ENCODE results near the gene CNIH2.
"Not testable (repeated sequence)": the region's sequence is repeated elsewhere in the genome, so short reads cannot be mapped to it uniquely, and the experiment has no call there.

CNIH2 gene

DNA sequence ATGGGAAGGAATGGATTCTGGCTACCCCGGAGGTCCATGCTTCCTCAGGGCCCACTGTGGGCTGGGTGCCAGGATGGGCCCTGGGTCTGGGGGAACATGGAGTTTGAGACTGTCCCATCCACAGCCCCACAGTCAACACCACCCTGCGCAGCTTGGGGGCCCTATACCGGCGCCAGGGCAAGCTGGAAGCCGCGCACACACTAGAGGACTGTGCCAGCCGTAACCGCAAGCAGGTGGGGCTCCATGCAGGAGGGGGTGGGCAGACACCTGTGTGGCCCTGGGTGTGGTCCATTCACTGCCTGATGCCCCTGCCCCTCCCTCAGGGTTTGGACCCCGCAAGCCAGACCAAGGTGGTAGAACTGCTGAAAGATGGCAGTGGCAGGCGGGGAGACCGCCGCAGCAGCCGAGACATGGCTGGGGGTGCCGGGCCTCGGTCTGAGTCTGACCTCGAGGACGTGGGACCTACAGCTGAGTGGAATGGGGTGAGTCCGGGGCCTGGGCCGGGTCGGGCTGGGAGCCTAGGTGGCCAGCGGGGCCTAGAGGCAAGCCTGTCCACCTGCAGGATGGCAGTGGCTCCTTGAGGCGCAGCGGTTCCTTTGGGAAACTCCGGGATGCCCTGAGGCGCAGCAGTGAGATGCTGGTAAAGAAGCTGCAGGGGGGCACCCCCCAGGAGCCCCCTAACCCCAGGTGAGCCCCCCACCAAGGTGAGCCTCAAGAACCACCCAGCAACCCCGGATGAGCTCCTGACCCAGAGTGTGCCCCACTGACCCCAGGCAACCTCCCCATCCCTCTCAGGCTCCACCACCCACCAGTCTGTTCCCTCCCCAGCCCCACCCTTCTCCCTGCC is 12.2 kb upstream of the CNIH2 start:
- H3K4me3 Mint-ChIP-seq = no peak overlapping the region
- peaks cover 51% of the 10 kb centered on the region for H3K36me3 Mint-ChIP-seq
- H3K9me3 Mint-ChIP-seq = no peaks in the 10 kb centered on the region
- H3K27ac Mint-ChIP-seq = no peak overlapping the region
- peaks cover 31% of the 10 kb centered on the region for H3K4me1 Mint-ChIP-seq
- DNase-seq (ENCODE audit: low spot score in 2 of 2) (no peak), ATAC-seq (no peak)

DNA sequence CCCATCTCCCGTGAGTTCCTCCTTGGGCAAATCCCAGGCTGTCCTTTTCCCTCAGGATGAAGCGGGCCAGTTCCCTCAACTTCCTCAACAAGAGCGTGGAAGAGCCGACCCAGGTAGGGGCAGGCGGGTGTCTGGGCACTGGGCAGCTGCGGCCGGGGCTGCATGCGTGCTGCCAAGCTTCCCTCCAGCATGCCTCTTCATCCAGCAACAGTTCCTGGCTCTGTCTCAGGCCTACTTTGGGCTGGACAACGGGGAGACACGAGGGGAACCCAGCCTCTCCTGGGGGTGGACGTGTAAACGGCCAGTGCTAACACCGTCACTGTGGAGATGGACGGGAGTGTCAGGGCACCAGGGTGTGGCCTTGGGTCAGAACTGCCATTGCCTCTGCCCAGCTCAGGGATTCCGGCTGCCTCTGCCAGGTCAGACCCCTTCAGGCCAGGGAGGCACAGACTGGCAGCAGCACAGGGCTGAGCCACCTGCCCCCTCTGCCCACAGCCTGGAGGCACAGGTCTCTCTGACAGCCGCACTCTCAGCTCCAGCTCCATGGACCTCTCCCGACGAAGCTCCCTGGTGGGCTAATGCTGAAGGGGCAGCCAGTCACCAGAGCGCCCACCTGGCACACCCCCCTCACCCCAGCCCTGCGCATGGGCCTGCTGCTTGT is 11.5 kb upstream of the CNIH2 start:
- no peaks in the 10 kb centered on the region for H3K9me3 Mint-ChIP-seq
- H3K4me3 Mint-ChIP-seq = peak overlapping the region; percentile 93
- H3K27ac Mint-ChIP-seq = peak overlapping the region; percentile 98
- H3K4me1 Mint-ChIP-seq = peaks cover 36% of the 10 kb centered on the region
- peaks cover 51% of the 10 kb centered on the region for H3K36me3 Mint-ChIP-seq
- ATAC-seq (no peak), DNase-seq (ENCODE audit: low spot score in 2 of 2) (no peak)

DNA sequence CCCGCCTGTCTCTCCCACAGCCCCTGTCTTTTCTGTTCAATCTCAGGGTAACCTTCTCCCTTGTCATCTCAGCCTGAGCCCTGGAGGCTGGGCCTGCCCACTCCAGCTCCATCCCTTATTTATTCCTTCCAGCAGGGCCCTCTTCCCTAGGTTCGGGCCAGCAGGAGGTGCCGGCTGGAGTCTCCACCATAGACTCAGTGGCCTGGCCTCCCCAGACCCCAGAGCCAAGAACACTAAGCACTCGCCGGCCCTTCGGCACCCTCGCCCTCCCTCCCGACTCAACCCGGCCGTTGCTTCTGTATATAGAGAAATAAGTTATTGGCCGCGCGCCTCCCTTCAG is 11.0 kb upstream of the CNIH2 start:
- DNase-seq (ENCODE audit: low spot score in 2 of 2) (no peak), ATAC-seq (no peak)
- peaks cover 41% of the 10 kb centered on the region for H3K4me1 Mint-ChIP-seq
- no peaks in the 10 kb centered on the region for H3K9me3 Mint-ChIP-seq
- H3K36me3 Mint-ChIP-seq = peaks cover 54% of the 10 kb centered on the region
- peak overlapping the region; percentile 93 for H3K4me3 Mint-ChIP-seq
- peak overlapping the region; percentile 98 for H3K27ac Mint-ChIP-seq

DNA sequence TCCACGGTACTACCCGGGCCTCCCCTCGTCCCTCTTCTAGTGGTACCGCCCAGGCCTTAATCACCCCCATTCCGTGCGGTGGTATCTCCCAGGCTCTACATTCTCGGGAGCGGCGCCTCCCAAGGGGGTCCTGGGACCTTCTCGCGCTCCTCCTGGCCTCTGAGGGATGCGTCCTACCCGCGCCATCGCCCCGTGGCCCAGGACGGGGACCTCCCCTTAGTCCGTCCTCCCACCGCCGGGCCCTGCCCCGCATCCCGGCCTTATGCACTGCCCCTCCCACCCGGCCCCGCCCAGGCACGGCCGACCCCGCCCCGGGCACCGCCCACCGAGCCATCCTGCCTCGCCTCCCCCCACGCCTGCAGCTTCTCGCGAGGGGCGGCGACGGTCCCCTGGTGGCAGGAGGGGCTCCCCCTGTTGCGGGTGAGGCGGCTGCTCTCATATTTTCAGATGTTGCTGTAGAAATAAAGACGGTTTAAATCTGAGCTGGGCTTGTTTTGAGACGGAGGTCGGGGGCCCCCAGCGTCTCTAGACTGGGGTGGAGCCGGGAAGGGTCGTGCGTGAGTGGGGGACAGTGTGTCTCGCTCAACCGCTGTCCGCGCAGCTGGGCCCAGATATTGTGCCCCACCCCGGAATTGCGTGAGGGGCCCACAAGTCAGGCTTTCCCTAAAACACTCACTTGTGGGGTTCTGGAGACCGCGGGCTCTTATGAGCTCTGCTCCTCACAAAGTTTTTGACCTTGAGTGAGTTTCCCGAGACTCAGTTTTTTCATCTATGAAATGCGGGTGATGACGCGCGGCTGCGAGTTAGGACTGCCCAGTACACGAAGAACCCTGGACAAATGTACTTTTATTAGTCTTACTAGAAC is 10.4 kb upstream of the CNIH2 start:
- no peaks in the 10 kb centered on the region for H3K9me3 Mint-ChIP-seq
- H3K27ac Mint-ChIP-seq = peak overlapping the region; percentile 98
- ATAC-seq = peak; percentile 68
- peak overlapping the region; percentile 93 for H3K4me3 Mint-ChIP-seq
- peaks cover 47% of the 10 kb centered on the region for H3K4me1 Mint-ChIP-seq
- H3K36me3 Mint-ChIP-seq = peaks cover 54% of the 10 kb centered on the region
- DNase-seq (ENCODE audit: low spot score in 2 of 2) = peak; percentile 82 to 91

DNA sequence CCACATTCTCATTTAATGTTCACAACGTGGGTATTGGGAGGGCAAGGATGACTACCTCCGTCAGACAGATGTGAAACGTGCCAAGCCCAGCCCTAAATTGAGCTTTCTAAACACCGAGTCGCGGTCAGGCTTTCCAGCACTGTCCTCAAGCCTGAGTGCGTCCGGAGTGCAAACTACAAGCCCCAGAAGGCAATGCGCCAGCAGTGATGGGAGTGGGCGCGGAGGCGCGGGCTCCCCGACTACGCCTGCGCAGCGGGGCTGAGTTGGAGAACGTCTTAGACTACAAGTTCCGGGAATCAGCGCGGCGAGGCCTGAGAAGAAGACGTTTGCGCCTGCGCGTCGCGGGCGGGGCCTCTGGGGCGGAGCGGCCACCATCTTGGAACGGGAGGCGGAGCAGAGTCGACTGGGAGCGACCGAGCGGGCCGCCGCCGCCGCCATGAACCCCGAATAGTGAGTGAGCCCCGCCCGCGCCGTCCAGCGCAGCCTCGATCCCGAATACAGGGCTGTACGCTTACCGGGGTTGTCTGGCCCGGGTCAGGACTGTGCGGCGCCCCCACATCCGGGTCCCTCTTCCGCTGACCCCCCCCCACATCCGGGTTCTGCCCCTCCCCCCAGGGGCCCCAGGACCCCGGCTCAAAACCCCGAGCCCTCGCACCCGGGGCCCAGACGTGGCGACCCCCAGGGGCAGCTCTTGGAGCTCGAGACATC is 9.6 kb upstream of the CNIH2 start, which contains the start of gene RAB1B:
TSS of gene RAB1B (plus strand) at position 396 of the 708 bp plus-strand sequence. CDS start at position 437, 41 bp downstream.
- DNase-seq (ENCODE audit: low spot score in 2 of 2) (peak; percentile 99 to 100), ATAC-seq (peak; percentile 90)
- Mint-ChIP-seq H3K4me3 (peak within 1 kb of the TSS; percentile 93), H3K36me3 (peaks cover 61% of the 10 kb centered on the region), H3K4me1 (peaks cover 54% of the 10 kb centered on the region), H3K9me3 (no peaks in the 10 kb centered on the region), H3K27ac (peak within 1 kb of the TSS; percentile 98)

DNA sequence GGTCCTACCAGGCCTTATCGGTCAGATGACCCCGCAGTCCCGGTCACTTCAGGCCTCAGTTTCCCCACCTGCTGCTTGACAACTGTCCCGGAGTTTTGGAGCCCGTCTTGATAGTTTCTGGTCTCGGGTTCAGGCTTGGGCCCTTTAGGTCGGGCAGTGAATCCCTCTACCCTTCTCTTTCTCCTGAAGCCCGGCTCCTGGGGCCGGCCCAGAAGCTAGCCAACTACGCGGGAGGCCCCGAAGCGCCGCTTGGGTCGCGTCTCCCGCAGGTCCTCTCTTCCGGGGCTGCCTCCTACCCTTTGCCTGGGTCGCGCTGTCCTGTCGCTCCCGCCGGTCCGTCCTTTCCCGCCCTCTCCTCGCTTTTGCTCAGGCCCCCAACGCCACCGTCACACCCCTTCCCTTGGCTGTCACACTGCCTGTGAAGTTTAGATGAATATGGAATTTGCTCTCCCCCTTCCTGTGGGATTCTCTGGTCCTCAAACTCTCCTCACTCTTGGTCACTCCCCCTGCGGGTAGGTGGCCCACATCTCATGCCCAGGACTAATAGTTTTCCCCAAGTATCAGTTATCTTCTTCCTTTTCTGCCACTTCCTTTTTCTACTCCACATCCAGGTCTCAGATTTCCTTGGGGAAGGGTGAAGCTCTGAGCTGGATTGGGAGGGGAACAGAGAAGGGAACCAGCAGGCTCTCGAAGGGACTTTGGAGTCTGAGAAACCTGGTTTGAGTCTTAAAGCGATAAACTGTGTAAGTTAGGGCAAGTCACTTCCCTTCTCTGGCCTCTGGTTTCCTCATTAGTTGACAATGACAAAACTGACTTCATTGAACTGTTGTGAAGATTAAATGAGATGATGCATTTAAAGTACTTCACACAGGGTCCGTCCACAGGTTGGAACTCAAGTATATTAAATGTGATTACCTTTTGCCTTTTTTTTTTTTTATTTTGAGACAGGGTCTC is 8.7 kb upstream of the CNIH2 start:
- H3K4me1 Mint-ChIP-seq = peaks cover 63% of the 10 kb centered on the region
- H3K4me3 Mint-ChIP-seq = peak overlapping the region; percentile 93
- DNase-seq (ENCODE audit: low spot score in 2 of 2) (no peak), ATAC-seq (no peak)
- H3K36me3 Mint-ChIP-seq = peaks cover 70% of the 10 kb centered on the region
- peak overlapping the region; percentile 98 for H3K27ac Mint-ChIP-seq
- no peaks in the 10 kb centered on the region for H3K9me3 Mint-ChIP-seq

DNA sequence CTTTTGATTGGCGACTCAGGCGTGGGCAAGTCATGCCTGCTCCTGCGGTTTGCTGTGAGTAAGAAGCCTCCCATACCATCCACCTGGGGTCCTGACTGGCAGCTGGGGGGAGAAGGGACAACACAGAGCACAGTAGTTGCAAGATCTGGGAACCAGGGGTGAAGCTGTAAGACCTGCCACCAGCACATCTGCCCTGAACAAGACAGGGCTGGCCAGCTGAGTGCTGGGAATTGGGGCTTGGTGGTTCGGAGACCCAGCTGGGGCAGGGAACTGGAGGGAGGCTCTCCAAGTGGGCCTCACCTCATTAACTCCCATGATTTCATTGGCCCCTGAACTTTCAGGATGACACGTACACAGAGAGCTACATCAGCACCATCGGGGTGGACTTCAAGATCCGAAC is 6.2 kb upstream of the CNIH2 start:
- Mint-ChIP-seq H3K9me3 (no peaks in the 10 kb centered on the region), H3K36me3 (peaks cover 91% of the 10 kb centered on the region), H3K4me3 (peak overlapping the region; percentile 37), H3K4me1 (peaks cover 74% of the 10 kb centered on the region), H3K27ac (peak overlapping the region; percentile 79)
- DNase-seq (ENCODE audit: low spot score in 2 of 2) (no peak), ATAC-seq (no peak)

DNA sequence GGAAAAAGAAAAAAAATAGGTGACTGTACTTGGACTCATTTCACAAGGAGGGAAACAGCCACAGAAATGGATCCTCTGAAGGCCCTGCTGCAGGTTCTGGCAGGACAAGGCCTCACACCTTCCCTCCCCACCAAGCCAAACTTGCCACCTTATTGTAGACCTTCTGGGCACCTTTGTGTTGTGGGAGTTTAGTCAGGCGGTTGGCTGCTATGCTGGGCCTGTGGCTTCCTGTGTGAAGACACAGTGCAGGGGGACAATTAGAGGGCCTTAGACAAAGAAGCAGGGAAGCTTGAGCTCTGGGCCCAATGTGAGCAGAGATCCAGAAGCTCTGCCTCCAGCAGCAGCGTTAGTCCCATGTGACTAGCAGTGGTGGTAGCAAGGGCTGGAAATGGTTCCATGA is 5.4 kb upstream of the CNIH2 start:
- peak overlapping the region; percentile 37 for H3K4me3 Mint-ChIP-seq
- H3K9me3 Mint-ChIP-seq = no peaks in the 10 kb centered on the region
- peak overlapping the region; percentile 77 for H3K27ac Mint-ChIP-seq
- peaks cover 71% of the 10 kb centered on the region for H3K4me1 Mint-ChIP-seq
- H3K36me3 Mint-ChIP-seq = peaks cover 95% of the 10 kb centered on the region
- DNase-seq (ENCODE audit: low spot score in 2 of 2) (no peak), ATAC-seq (no peak)

DNA sequence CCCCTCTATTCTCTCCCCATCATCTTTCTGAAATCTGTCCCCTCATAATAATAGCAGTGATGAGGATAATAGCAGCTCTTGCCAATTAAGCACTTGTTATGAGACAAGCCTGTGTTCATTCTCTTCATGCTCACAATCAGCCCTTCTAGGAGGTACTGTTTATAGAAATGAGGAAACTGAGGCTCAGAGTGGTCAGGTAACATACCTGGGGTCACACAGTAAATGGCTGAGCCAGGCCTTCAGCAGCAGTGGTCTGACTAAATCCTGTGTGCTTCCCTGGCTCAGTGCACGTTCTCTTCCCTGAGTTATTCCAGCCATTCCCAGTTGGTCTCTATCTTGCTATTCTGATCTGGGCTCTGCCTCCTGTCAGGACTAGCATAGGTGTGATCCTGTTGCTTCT is 3.8 kb upstream of the CNIH2 start:
- peaks cover 70% of the 10 kb centered on the region for H3K4me1 Mint-ChIP-seq
- H3K9me3 Mint-ChIP-seq = no peaks in the 10 kb centered on the region
- peak overlapping the region; percentile 77 for H3K27ac Mint-ChIP-seq
- DNase-seq (ENCODE audit: low spot score in 2 of 2) = no peak
- ATAC-seq = no peak
- H3K36me3 Mint-ChIP-seq = peaks cover 86% of the 10 kb centered on the region
- no peak overlapping the region for H3K4me3 Mint-ChIP-seq

DNA sequence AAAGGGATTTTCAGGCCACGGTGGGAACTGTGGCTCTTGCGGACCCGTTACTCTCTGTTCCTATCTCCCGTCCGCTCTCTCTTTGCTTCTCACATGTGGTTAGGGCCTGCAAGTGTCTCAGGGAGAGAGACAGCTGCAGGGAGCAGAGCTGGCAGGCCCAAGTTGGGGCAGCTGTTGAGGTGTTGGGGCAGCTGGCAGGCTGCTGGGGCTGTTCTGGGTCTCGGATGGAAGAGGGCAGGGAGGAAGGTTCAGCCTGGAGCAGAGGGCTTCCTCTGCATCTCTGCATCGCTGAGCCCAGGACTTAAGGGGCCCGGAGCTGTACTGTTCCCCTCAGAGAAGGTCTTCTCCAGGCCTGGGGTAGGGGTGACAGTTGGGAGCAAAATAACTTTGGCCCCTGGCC is 2.6 kb upstream of the CNIH2 start:
- Mint-ChIP-seq H3K36me3 (peaks cover 76% of the 10 kb centered on the region), H3K9me3 (no peaks in the 10 kb centered on the region), H3K27ac (no peak overlapping the region), H3K4me1 (peaks cover 68% of the 10 kb centered on the region), H3K4me3 (no peak overlapping the region)
- DNase-seq (ENCODE audit: low spot score in 2 of 2) (no peak), ATAC-seq (no peak)

DNA sequence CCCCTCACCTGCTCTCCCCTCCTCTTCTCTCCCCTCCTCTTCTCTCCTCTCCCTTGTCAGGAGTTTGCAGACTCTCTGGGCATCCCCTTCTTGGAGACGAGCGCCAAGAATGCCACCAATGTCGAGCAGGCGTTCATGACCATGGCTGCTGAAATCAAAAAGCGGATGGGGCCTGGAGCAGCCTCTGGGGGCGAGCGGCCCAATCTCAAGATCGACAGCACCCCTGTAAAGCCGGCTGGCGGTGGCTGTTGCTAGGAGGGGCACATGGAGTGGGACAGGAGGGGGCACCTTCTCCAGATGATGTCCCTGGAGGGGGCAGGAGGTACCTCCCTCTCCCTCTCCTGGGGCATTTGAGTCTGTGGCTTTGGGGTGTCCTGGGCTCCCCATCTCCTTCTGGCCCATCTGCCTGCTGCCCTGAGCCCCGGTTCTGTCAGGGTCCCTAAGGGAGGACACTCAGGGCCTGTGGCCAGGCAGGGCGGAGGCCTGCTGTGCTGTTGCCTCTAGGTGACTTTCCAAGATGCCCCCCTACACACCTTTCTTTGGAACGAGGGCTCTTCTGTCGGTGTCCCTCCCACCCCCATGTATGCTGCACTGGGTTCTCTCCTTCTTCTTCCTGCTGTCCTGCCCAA is 1.9 kb upstream of the CNIH2 start:
- Mint-ChIP-seq H3K9me3 (no peaks in the 10 kb centered on the region), H3K36me3 (peaks cover 73% of the 10 kb centered on the region), H3K27ac (no peak overlapping the region), H3K4me3 (no peak overlapping the region), H3K4me1 (peaks cover 67% of the 10 kb centered on the region)
- DNase-seq (ENCODE audit: low spot score in 2 of 2) (no peak), ATAC-seq (no peak)

DNA sequence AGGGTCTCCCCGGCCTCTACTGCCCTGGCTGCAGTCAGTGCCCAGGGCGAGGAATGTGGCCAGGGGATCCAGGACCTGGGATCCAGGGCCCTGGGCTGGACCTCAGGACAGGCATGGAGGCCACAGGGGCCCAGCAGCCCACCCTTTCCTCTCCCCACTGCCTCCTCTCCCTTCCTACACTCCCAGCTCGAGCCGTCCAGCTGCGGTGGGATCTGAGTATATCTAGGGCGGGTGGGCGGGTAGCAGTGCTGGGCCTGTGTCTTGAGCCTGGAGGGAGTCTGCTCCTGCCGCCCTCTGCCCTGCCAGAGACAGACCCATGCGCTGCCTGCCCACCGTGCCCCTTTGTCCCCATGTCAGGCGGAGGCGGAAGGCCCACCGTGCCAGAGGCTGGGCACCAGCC is 1.4 kb upstream of the CNIH2 start:
- peaks cover 67% of the 10 kb centered on the region for H3K36me3 Mint-ChIP-seq
- peak overlapping the region; percentile 54 for H3K4me3 Mint-ChIP-seq
- H3K4me1 Mint-ChIP-seq = peaks cover 70% of the 10 kb centered on the region

DNA sequence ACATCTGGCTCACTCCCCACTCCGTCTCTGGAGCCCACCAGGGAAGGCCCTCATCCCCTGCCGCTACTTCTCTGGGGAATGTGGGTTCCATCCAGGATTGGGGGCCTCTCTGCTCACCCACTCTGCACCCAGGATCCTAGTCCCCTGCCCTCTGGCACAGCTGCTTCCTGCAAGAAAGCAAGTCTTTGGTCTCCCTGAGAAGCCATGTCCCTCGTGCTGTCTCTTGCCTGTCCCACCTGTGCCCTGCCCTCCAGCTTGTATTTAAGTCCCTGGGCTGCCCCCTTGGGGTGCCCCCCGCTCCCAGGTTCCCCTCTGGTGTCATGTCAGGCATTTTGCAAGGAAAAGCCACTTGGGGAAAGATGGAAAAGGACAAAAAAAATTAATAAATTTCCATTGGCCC is 911 bp upstream of the CNIH2 start:
- not testable (repeated sequence) for H3K27ac Mint-ChIP-seq

More for the DNA sequence above, 1.4 kb upstream of the CNIH2 start:
- not testable (repeated sequence) for H3K9me3 Mint-ChIP-seq; H3K27ac Mint-ChIP-seq; DNase-seq (ENCODE audit: low spot score in 2 of 2); ATAC-seq

More for the DNA sequence above, 911 bp upstream of the CNIH2 start:
- H3K4me3 Mint-ChIP-seq = peak overlapping the region; percentile 54
- peaks cover 67% of the 10 kb centered on the region for H3K36me3 Mint-ChIP-seq
- H3K9me3 Mint-ChIP-seq, ATAC-seq: not testable (repeated sequence)
- DNase-seq (ENCODE audit: low spot score in 2 of 2) = peak in 1 of 2 donors; percentile 54
- H3K4me1 Mint-ChIP-seq = peaks cover 70% of the 10 kb centered on the region

Measured in stimulated activated effector memory CD8-positive, alpha-beta T cell treated with anti-CD3 and anti-CD28 coated beads, Interleukin-12 subunit alpha, Interleukin-12 subunit beta, amount 100 ng/mL, for 72 hours (primary cell).